A673 (cell line): ENCODE measurements around the gene CRYGN. TPM values are rescaled to one million over a fixed set of nuclear protein-coding genes. Genes with fewer than 3 reads are reported as not detected.

Experiments
- BruUV-seq: library from RNA; stranded (reverse); fragments of 400-500 nt; replicated peaks from 2 replicates; lab custom pipeline; 2021; lab: Mats Ljungman, UMichigan
- CTCF ChIA-PET: fragments of 300-600 bp; sonication (Branson Sonifier 250); formaldehyde crosslinking; loops from one replicate; lab custom pipeline; 2022; ENCODE audit warnings: antibody characterized with exemption; lab: Charles Lee
- POLR2A ChIA-PET: fragments of 300-600 bp; sonication (Branson Sonifier 250); formaldehyde crosslinking; loops from one replicate; lab custom pipeline; 2022; ENCODE audit warnings: antibody characterized with exemption; ENCODE audit not compliant: low non-redundant PET; lab: Charles Lee
- DNase-seq: peaks from one replicate; pipeline ENCODE4 v3.0.0-alpha.2; 2015; ENCODE audit warnings: low spot score
- H3K27ac ChIP-seq: fragments of 200-600 bp; sonication (generic); 2 replicates; pipeline ENCODE4 v1.5.1; 2016; ENCODE audit warnings: mixed run types, low read depth, mild to moderate bottlenecking, mixed read lengths, antibody characterized with exemption, low read length; ENCODE audit not compliant: poor library complexity, severe bottlenecking
- H3K27me3 ChIP-seq: fragments of 200-600 bp; sonication (generic); replicated peaks from 2 replicates; pipeline ENCODE4 v1.6.1; 2017; ENCODE audit warnings: mixed run types, low read depth, mild to moderate bottlenecking, mixed read lengths, antibody characterized with exemption, low read length; ENCODE audit not compliant: insufficient read depth, poor library complexity
- H3K36me3 ChIP-seq: fragments of 200-600 bp; sonication (generic); 2 replicates; pipeline ENCODE4 v1.6.1; 2016; ENCODE audit warnings: mixed run types, mild to moderate bottlenecking, mixed read lengths, antibody characterized with exemption, low read length; ENCODE audit not compliant: insufficient read depth, poor library complexity, severe bottlenecking
- H3K4me1 ChIP-seq: fragments of 200-600 bp; sonication (generic); 2 replicates; pipeline ENCODE4 v1.6.1; 2017; ENCODE audit warnings: mixed run types, mild to moderate bottlenecking, mixed read lengths, antibody characterized with exemption, low read length; ENCODE audit not compliant: insufficient read depth, poor library complexity, severe bottlenecking
- H3K4me3 ChIP-seq: fragments of 200-600 bp; sonication (generic); 2 replicates; pipeline ENCODE4 v1.5.1; 2016; ENCODE audit warnings: low read depth, mixed run types, mild to moderate bottlenecking, mixed read lengths, low read length; ENCODE audit not compliant: poor library complexity, severe bottlenecking
- H3K9me3 ChIP-seq: fragments of 200-600 bp; sonication (generic); 2 replicates; pipeline ENCODE4 v1.6.1; 2016; ENCODE audit warnings: mixed run types, low read depth, mild to moderate bottlenecking, mixed read lengths, antibody characterized with exemption, low read length; ENCODE audit not compliant: poor library complexity, severe bottlenecking
- CTCF ChIP-seq: fragments of 300-800, 200-600 bp; sonication (generic); conservative IDR thresholded peaks from 2 replicates; pipeline ENCODE4 v1.5.1; 2017; ENCODE audit warnings: low read depth, mild to moderate bottlenecking, antibody characterized with exemption, low read length, moderate library complexity, mixed read lengths
- EZH2 ChIP-seq: fragments of 200-600 bp; sonication (generic); IDR thresholded peaks from 2 replicates; pipeline ENCODE4 v1.6.1; 2017; ENCODE audit warnings: borderline replicate concordance, low read depth, mild to moderate bottlenecking, mixed read lengths, antibody characterized with exemption, low read length; ENCODE audit not compliant: poor library complexity, severe bottlenecking
- intact Hi-C: fragments of 100-400 bp; cut with micrococcal nuclease; formaldehyde crosslinking; loops from one replicate; pipeline ENCODE4 v1.10.0; 2022; ENCODE audit not compliant: unreplicated experiment
- total RNA-seq: library from RNA; stranded (reverse); gene quantifications from 2 replicates; pipeline ENCODE4 v1.2.3, GENCODE V29; 2021

The CRYGN gene
- total RNA-seq, 1 experiment from 2014 or later = 0.13 TPM

GRCh38 chr7:151404216-151405011 lies 35.5 kb downstream of the CRYGN start:
- no TSS peak for BruUV-seq
- H3K9me3 ChIP-seq = no peaks in the 10 kb centered on the region
- DNase-seq = no peak
- no peaks in the 10 kb centered on the region for H3K36me3 ChIP-seq
- intact Hi-C loops = no loop called here
- peaks cover 1% of the 10 kb centered on the region for H3K4me1 ChIP-seq
- ChIA-PET POLR2A (no interaction called here), CTCF (no interaction called here)
- H3K27me3 ChIP-seq = peaks cover 10% of the 10 kb centered on the region
- H3K4me3 ChIP-seq = no peak overlapping the region
- TF ChIP-seq EZH2 (no peak), CTCF (no peak)
- no peak overlapping the region for H3K27ac ChIP-seq

GRCh38 chr7:151403764-151404163 lies 36.2 kb downstream of the CRYGN start:
- ChIA-PET POLR2A (no interaction called here), CTCF (no interaction called here)
- DNase-seq = no peak
- Histone ChIP-seq H3K4me1 (no peaks in the 10 kb centered on the region), H3K27me3 (peaks cover 4% of the 10 kb centered on the region), H3K27ac (no peak overlapping the region), H3K36me3 (no peaks in the 10 kb centered on the region), H3K4me3 (no peak overlapping the region), H3K9me3 (no peaks in the 10 kb centered on the region)
- intact Hi-C loops = no loop called here
- no peak for TF ChIP-seq EZH2
- no peak for TF ChIP-seq CTCF
- no TSS peak for BruUV-seq

- BruUV-seq = no TSS peak
- ChIA-PET POLR2A (no interaction called here), CTCF (no interaction called here)
- H3K27me3 ChIP-seq = no peaks in the 10 kb centered on the region
- no peaks in the 10 kb centered on the region for H3K4me1 ChIP-seq
- no peaks in the 10 kb centered on the region for H3K9me3 ChIP-seq
- DNase-seq = no peak
- TF ChIP-seq EZH2 = no peak
- no peak for TF ChIP-seq CTCF
- no peak overlapping the region for H3K27ac ChIP-seq
- H3K36me3 ChIP-seq = no peaks in the 10 kb centered on the region
- H3K4me3 ChIP-seq = no peak overlapping the region
- intact Hi-C loops = no loop called here
Measured at GRCh38 chr7:151402029-151402835, 37.7 kb downstream of the CRYGN start.
